Measurements from ENCODE around the gene CCND3. TPM values are rescaled to one million over a fixed set of nuclear protein-coding genes. Genes with fewer than 3 reads are reported as not detected.

CCND3 gene
- total and polyA plus RNA-seq, 2 of the 13 experiments (the other 11 are each of a cell fraction or from before 2014, with no cell fraction given): 4.3 to 7.2 TPM

GRCh38 chr6:41966961-41967311 is 25.3 kb upstream of the CCND3 start (continued):
- no peak for TF ChIP-seq ARID3A (IDR thresholded peaks at IDR 0.05; ENCODE audit: low read depth, low read length)
- TF ChIP-seq NFKB2 (CRISPR knock-in tag; IDR thresholded peaks at IDR 0.05; ENCODE audit: borderline replicate concordance): no peak
- peak; percentile 90 for TF ChIP-seq NFE2L2 (IDR thresholded peaks at IDR 0.05; ENCODE audit: low read length)
- no peak for TF ChIP-seq ZNF720 (CRISPR knock-in tag; IDR thresholded peaks at IDR 0.05)
- no peak for TF ChIP-seq EP300 (IDR thresholded peaks at IDR 0.05; ENCODE audit: low read depth in 2 of 2, low read length in 2 of 2)
- no peak for TF ChIP-seq EP300 (CRISPR knock-in tag; IDR thresholded peaks at IDR 0.05; ENCODE audit: borderline replicate concordance)
- no peak for TF ChIP-seq ZNF598 (CRISPR knock-in tag; IDR thresholded peaks at IDR 0.05; ENCODE audit: borderline replicate concordance)
- peak; percentile 55 to 60; a peak in 3 of 4 replicates for TF ChIP-seq MAFK (conservative IDR thresholded peaks at IDR 0.05 in 1 of 2, IDR thresholded peaks at IDR 0.05 in 1 of 2; ENCODE audit: low read length in 2 of 2)
- no peak for TF ChIP-seq RBM39 (IDR thresholded peaks at IDR 0.05; ENCODE audit: low read depth, low read length, poor library complexity, severe bottlenecking)
- TF ChIP-seq KAT7 (CRISPR knock-in tag; IDR thresholded peaks at IDR 0.05; ENCODE audit: borderline replicate concordance): no peak
- TF ChIP-seq ETV5 (CRISPR knock-in tag; IDR thresholded peaks at IDR 0.05; ENCODE audit: borderline replicate concordance): no peak
- TF ChIP-seq SRF (IDR thresholded peaks at IDR 0.05; ENCODE audit: low read depth, low read length): no peak
- TF ChIP-seq MAFF (IDR thresholded peaks at IDR 0.05; ENCODE audit: low read depth, low read length): peak; percentile 65
- no peak for TF ChIP-seq CBFB (CRISPR knock-in tag; IDR thresholded peaks at IDR 0.05)
- no peak for TF ChIP-seq ZNF816 (CRISPR knock-in tag; IDR thresholded peaks at IDR 0.05; ENCODE audit: borderline replicate concordance)
- TF ChIP-seq PHB2 (IDR thresholded peaks at IDR 0.05; ENCODE audit: partially characterized antibody): no peak
- TF ChIP-seq PRMT3 (CRISPR knock-in tag; IDR thresholded peaks at IDR 0.05; ENCODE audit: borderline replicate concordance, low read depth): no peak
- TF ChIP-seq ZMYM4 (CRISPR knock-in tag; IDR thresholded peaks at IDR 0.05): no peak
- TF ChIP-seq SIX1 (CRISPR knock-in tag; IDR thresholded peaks at IDR 0.05; ENCODE audit: borderline replicate concordance): no peak
- no peak for TF ChIP-seq GMEB1 (CRISPR knock-in tag; IDR thresholded peaks at IDR 0.05; ENCODE audit: borderline replicate concordance)
- TF ChIP-seq KMT2A (CRISPR knock-in tag; IDR thresholded peaks at IDR 0.05): no peak
- TF ChIP-seq SAP130 (CRISPR knock-in tag; IDR thresholded peaks at IDR 0.05; ENCODE audit: low read depth): 0 out of 2 replicates have a peak, but pooled peaks have one; percentile 27
- TF ChIP-seq RFXANK (CRISPR knock-in tag; IDR thresholded peaks at IDR 0.05): no peak
- TF ChIP-seq SOX13 (IDR thresholded peaks at IDR 0.05): no peak
- TF ChIP-seq SOX13 (CRISPR knock-in tag; conservative IDR thresholded peaks at IDR 0.05 in 1 of 2, IDR thresholded peaks at IDR 0.05 in 1 of 2): peak in 1 of 2 experiments; percentile 58; a peak in 2 of 4 replicates
